Ectodermal cell (in vitro differentiated cells): ENCODE measurements around the gene STARD4.

ENCODE experiments used
- H3K27ac ChIP-seq: 2 replicates; pipeline ENCODE4 v1.7.0; 2013; ENCODE audit warnings: mild to moderate bottlenecking, low read depth, low read length; ENCODE audit not compliant: insufficient read depth, poor library complexity, severe bottlenecking
- H3K27me3 ChIP-seq: 2 replicates; pipeline ENCODE4 v1.7.0; 2013; ENCODE audit warnings: mild to moderate bottlenecking, low read length; ENCODE audit not compliant: insufficient read depth, control insufficient read depth, poor library complexity, severe bottlenecking
- H3K36me3 ChIP-seq: one replicate; pipeline ENCODE4 v1.7.0; 2013; ENCODE audit warnings: low read length; ENCODE audit not compliant: control insufficient read depth, insufficient read depth
- H3K4me1 ChIP-seq: one replicate; pipeline ENCODE4 v1.7.0; 2013; ENCODE audit warnings: low read length; ENCODE audit not compliant: control insufficient read depth, insufficient read depth
- H3K4me3 ChIP-seq: 2 replicates; pipeline ENCODE4 v1.7.0; 2013; ENCODE audit warnings: low read depth, low read length, control low read depth; ENCODE audit not compliant: insufficient read depth
- H3K9me3 ChIP-seq: 2 replicates; pipeline ENCODE4 v1.7.0; 2013; ENCODE audit warnings: mild to moderate bottlenecking, low read length, moderate library complexity; ENCODE audit not compliant: control insufficient read depth
- WGBS, 2 experiments: methylation state at CpG; one replicate each; pipeline ENCODE4 v1.1.7; 2013; ENCODE audit warnings: missing lambda C conversion rate in 2 of 2; 5-methylcytosine and 5-hydroxymethylcytosine counted together

STARD4 gene

DNA sequence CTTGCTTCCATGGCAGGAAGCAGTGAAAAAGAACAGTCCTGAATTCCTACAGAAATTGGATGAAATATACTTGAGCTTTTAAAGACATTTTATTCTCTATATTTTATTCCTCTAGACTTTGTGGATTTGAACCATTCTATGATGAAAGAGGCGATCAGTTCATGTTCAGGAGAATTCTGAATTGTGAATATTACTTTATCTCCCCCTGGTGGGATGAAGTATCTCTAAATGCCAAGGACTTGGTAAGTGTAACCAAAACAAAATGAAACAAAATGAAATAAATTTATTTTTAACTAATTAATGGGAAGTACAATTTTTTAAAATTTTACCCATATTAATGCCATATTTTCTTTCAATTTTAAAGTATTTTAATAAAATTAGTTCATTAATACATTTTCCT, 34.1 kb downstream of the STARD4 start:
- WGBS, 2 experiments = 100% methylated on average over 1 of the region's 1 CpG; no CpG with 5 or more reads in 1 of the 2 experiments
- H3K27me3 ChIP-seq = no peaks in the 10 kb centered on the region
- no peak overlapping the region for H3K27ac ChIP-seq

GRCh38 chr5:111472579-111472978, 39.8 kb downstream of the STARD4 start:
- H3K27ac ChIP-seq = no peak overlapping the region
- no peaks in the 10 kb centered on the region for H3K27me3 ChIP-seq
- WGBS, 2 experiments = 88 to 93% methylated on average over 3 of the region's 3 CpGs
- H3K4me3 ChIP-seq = no peak overlapping the region
- H3K4me1 ChIP-seq = no peaks in the 10 kb centered on the region
- no peaks in the 10 kb centered on the region for H3K9me3 ChIP-seq
- no peaks in the 10 kb centered on the region for H3K36me3 ChIP-seq

More for the DNA sequence above, 34.1 kb downstream of the STARD4 start:
- Histone ChIP-seq H3K4me3 (no peak overlapping the region), H3K4me1 (no peaks in the 10 kb centered on the region), H3K36me3 (no peaks in the 10 kb centered on the region), H3K9me3 (no peaks in the 10 kb centered on the region)

DNA sequence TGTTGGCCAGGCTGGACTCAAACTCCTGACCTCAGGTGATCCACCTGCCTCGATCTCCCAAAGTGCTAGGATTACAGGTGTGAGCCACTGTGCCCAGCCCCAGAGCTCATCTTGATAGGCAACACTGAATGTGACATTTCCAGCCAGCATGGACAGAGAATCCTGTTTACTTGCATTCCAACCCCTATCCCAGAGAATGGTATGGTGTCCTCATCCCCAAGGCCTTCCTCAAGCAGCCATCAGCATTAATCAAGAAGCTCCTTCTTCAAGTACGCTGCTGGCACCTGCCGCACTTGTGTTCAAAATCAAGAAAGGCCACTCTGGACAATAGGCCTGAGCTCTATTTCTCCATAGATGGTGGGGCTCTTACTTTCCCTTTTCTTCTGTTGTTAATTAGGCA, 40.2 kb downstream of the STARD4 start:
- Histone ChIP-seq H3K36me3 (no peaks in the 10 kb centered on the region), H3K4me3 (no peak overlapping the region), H3K4me1 (no peaks in the 10 kb centered on the region), H3K27ac (no peak overlapping the region), H3K9me3 (no peaks in the 10 kb centered on the region), H3K27me3 (no peaks in the 10 kb centered on the region)
- 91 to 97% methylated on average over 3 of the region's 3 CpGs for WGBS, 2 experiments

DNA sequence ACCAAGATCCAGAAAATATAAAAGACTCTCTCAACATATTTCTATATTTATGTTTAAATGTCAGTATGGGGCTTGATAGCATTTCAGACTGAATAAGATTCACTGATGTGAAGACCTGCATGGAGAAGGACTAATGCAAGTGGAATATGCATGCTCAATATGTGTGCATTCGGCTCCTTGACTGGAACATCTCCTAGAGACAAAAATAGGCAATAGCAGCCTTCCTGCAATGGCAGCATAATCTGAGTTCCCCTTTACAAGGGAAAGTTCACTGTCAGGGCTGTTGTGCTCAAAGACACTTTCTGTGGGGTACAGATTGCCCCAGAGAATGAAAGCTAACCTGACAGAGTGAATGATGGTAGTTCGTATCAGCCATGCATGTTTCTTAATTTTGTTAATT, 42.4 kb downstream of the STARD4 start:
- no peaks in the 10 kb centered on the region for H3K27me3 ChIP-seq
- no peaks in the 10 kb centered on the region for H3K4me1 ChIP-seq
- WGBS, 2 experiments = 33 to 75% methylated on average over 1 to 2 of the region's 2 CpGs
- H3K9me3 ChIP-seq = no peaks in the 10 kb centered on the region
- no peaks in the 10 kb centered on the region for H3K36me3 ChIP-seq
- no peak overlapping the region for H3K4me3 ChIP-seq
- H3K27ac ChIP-seq = no peak overlapping the region

GRCh38 chr5:111469293-111469896, 42.9 kb downstream of the STARD4 start:
- no peaks in the 10 kb centered on the region for H3K27me3 ChIP-seq

GRCh38 chr5:111463311-111463710, 49.0 kb downstream of the STARD4 start:
- H3K9me3 ChIP-seq = no peaks in the 10 kb centered on the region
- no peaks in the 10 kb centered on the region for H3K27me3 ChIP-seq
- no peaks in the 10 kb centered on the region for H3K4me1 ChIP-seq
- H3K4me3 ChIP-seq = no peak overlapping the region
- no peak overlapping the region for H3K27ac ChIP-seq
- no peaks in the 10 kb centered on the region for H3K36me3 ChIP-seq

More at GRCh38 chr5:111469293-111469896, 42.9 kb downstream of the STARD4 start:
- Histone ChIP-seq H3K9me3 (no peaks in the 10 kb centered on the region), H3K4me3 (no peak overlapping the region), H3K27ac (no peak overlapping the region), H3K4me1 (no peaks in the 10 kb centered on the region), H3K36me3 (no peaks in the 10 kb centered on the region)
- WGBS, 2 experiments = 89 to 92% methylated on average over 2 of the region's 2 CpGs

- WGBS, 2 experiments = 95 to 99% methylated on average over 2 of the region's 2 CpGs
- Histone ChIP-seq H3K27ac (no peak overlapping the region), H3K9me3 (no peaks in the 10 kb centered on the region), H3K4me1 (no peaks in the 10 kb centered on the region), H3K27me3 (no peaks in the 10 kb centered on the region), H3K36me3 (no peaks in the 10 kb centered on the region), H3K4me3 (no peak overlapping the region)
Observed at GRCh38 chr5:111461934-111462333, 50.4 kb downstream of the STARD4 start.

DNA sequence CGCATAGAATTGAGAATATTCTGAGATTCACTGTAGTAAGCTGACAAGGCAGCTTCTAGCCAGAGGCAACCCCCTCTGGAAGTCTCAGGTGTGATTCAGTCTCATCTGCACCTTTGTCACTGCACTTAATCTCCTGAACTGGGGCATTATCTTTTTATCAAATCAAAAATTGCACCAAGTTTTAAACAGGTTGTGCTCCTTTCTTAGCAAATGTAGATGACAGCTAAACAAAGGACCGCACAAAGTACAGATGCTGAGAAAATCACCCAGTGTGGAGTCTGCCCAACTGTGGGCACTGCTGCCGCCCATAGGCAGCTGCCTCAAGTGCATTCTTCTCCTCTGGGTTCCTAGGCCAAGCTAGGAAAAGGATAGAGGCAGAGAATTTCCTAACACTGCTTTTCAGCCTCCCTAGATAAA, 51.1 kb downstream of the STARD4 start:
- H3K4me1 ChIP-seq = no peaks in the 10 kb centered on the region
- 35 to 47% methylated on average over 3 of the region's 3 CpGs for WGBS, 2 experiments
- no peaks in the 10 kb centered on the region for H3K9me3 ChIP-seq
- no peaks in the 10 kb centered on the region for H3K27me3 ChIP-seq
- H3K36me3 ChIP-seq = no peaks in the 10 kb centered on the region
- H3K4me3 ChIP-seq = no peak overlapping the region
- no peak overlapping the region for H3K27ac ChIP-seq

GRCh38 chr5:111454776-111455175, 57.6 kb downstream of the STARD4 start:
- Histone ChIP-seq H3K27ac (no peak overlapping the region), H3K4me3 (no peak overlapping the region), H3K9me3 (no peaks in the 10 kb centered on the region), H3K27me3 (no peaks in the 10 kb centered on the region), H3K4me1 (no peaks in the 10 kb centered on the region), H3K36me3 (no peaks in the 10 kb centered on the region)
- whole genome bisulfite sequencing, 2 experiments = no CpG with 5 or more reads among the region's 2 CpGs

- H3K4me1 ChIP-seq = no peaks in the 10 kb centered on the region
Observed at GRCh38 chr5:111454198-111454622, 58.1 kb downstream of the STARD4 start.

GRCh38 chr5:111453747-111454146, 58.6 kb downstream of the STARD4 start:
- no peak overlapping the region for H3K27ac ChIP-seq
- no peaks in the 10 kb centered on the region for H3K36me3 ChIP-seq
- H3K4me1 ChIP-seq = no peaks in the 10 kb centered on the region
- no peaks in the 10 kb centered on the region for H3K27me3 ChIP-seq
- H3K9me3 ChIP-seq = no peaks in the 10 kb centered on the region
- WGBS, 2 experiments = 92 to 100% methylated on average over 1 to 2 of the region's 2 CpGs
- no peak overlapping the region for H3K4me3 ChIP-seq

More at GRCh38 chr5:111454198-111454622, 58.1 kb downstream of the STARD4 start:
- no peak overlapping the region for H3K4me3 ChIP-seq
- no peaks in the 10 kb centered on the region for H3K36me3 ChIP-seq
- 98 to 99% methylated on average over 3 of the region's 3 CpGs for WGBS, 2 experiments
- no peaks in the 10 kb centered on the region for H3K9me3 ChIP-seq
- no peaks in the 10 kb centered on the region for H3K27me3 ChIP-seq
- H3K27ac ChIP-seq = no peak overlapping the region
